Thoracic aorta (tissue), 2 donors: Measurements from ENCODE around the gene SORBS2. TPM values are rescaled to one million over a fixed set of nuclear protein-coding genes. Genes with fewer than 3 reads are reported as not detected.

Experiments used
- ATAC-seq: fragments of 150-250 bp; one replicate; pipeline ENCODE4 v1.8.0; 2017; ENCODE audit warnings: low read depth; ENCODE audit not compliant: insufficient number of reproducible peaks, low FRiP score
- DNase-seq: peaks from one replicate; pipeline ENCODE4 v3.0.0-alpha.2; 2020; ENCODE audit warnings: low spot score
- H3K27ac ChIP-seq, 2 donors: fragments of 200-600 bp; sonication (generic); 1 replicate in 1 of 2; 2 replicates in 1 of 2; pipeline ENCODE4 v1.5.1; 2016; ENCODE audit warnings: mild to moderate bottlenecking in 2 of 2, moderate library complexity in 2 of 2
- H3K27me3 ChIP-seq: fragments of 200-600 bp; sonication (generic); replicated peaks from 2 replicates; pipeline ENCODE4 v1.6.0; 2016; ENCODE audit warnings: mild to moderate bottlenecking; ENCODE audit not compliant: insufficient read depth
- H3K36me3 ChIP-seq: fragments of 200-600 bp; sonication (generic); one replicate; pipeline ENCODE4 v1.5.1; 2016
- H3K4me1 ChIP-seq, 2 donors: fragments of 200-600 bp; sonication (generic); 1 replicate in 1 of 2; 2 replicates in 1 of 2; pipeline versions ENCODE4 v1.5.1 to v1.6.0; 2016; ENCODE audit warnings: low read depth in 2 of 2, mild to moderate bottlenecking in 1 of 2; ENCODE audit not compliant: control insufficient read depth in 1 of 2
- H3K4me3 ChIP-seq: fragments of 200-600 bp; sonication (generic); 2 replicates; pipeline ENCODE4 v1.5.1; 2016; ENCODE audit warnings: mild to moderate bottlenecking
- H3K9me3 ChIP-seq: fragments of 200-600 bp; sonication (generic); 2 replicates; pipeline ENCODE4 v1.5.1; 2016
- CTCF ChIP-seq: fragments of 200-600 bp; sonication (generic); IDR thresholded peaks from one replicate; pipeline ENCODE4 v1.5.1; 2019; ENCODE audit warnings: antibody characterized with exemption
- total RNA-seq, 2 donors: library from RNA; depleted of rRNA; stranded (reverse); fragments of >200 nt; gene quantifications; one replicate each; pipeline versions ENCODE4 v1.1.0 to v1.2.3, GENCODE V29; 2016

Gene SORBS2
- total RNA-seq, 2 donors from 2014 or later, result 268 to 443 TPM

- DNase-seq (no peak), ATAC-seq (no peak)
- H3K27me3 ChIP-seq, result no peaks in the 10 kb centered on the region
- no peaks in the 10 kb centered on the region for H3K4me1 ChIP-seq
- TF ChIP-seq CTCF, result no peak
- H3K4me3 ChIP-seq, result no peak overlapping the region
- H3K9me3 ChIP-seq, result no peaks in the 10 kb centered on the region
- H3K36me3 ChIP-seq, result no peaks in the 10 kb centered on the region
- H3K27ac ChIP-seq, result no peak overlapping the region
These were observed 14.4 kb upstream of the SORBS2 start for GRCh38 chr4:185826381-185826780.

- Histone ChIP-seq H3K4me1 (no peaks in the 10 kb centered on the region), H3K9me3 (no peaks in the 10 kb centered on the region), H3K27ac (no peak overlapping the region), H3K27me3 (no peaks in the 10 kb centered on the region), H3K36me3 (no peaks in the 10 kb centered on the region), H3K4me3 (no peak overlapping the region)
- ATAC-seq, result no peak
- no peak for TF ChIP-seq CTCF
- DNase-seq, result no peak
These were observed 13.7 kb upstream of the SORBS2 start for GRCh38 chr4:185825737-185826136.

GRCh38 chr4:185822791-185823190, 10.8 kb upstream of the SORBS2 start:
- H3K9me3 ChIP-seq, result no peaks in the 10 kb centered on the region
- no peak for DNase-seq
- no peak for ATAC-seq
- no peak overlapping the region for H3K27ac ChIP-seq
- H3K4me3 ChIP-seq, result no peak overlapping the region
- no peaks in the 10 kb centered on the region for H3K27me3 ChIP-seq
- H3K4me1 ChIP-seq, result no peaks in the 10 kb centered on the region
- TF ChIP-seq CTCF, result no peak
- no peaks in the 10 kb centered on the region for H3K36me3 ChIP-seq

- no peaks in the 10 kb centered on the region for H3K27me3 ChIP-seq
- no peak for ATAC-seq
- H3K4me3 ChIP-seq, result no peak overlapping the region
- no peaks in the 10 kb centered on the region for H3K36me3 ChIP-seq
- no peak for DNase-seq
- no peaks in the 10 kb centered on the region for H3K4me1 ChIP-seq
- H3K9me3 ChIP-seq, result no peaks in the 10 kb centered on the region
- no peak for TF ChIP-seq CTCF
- H3K27ac ChIP-seq, result no peak overlapping the region
These were observed 9.0 kb upstream of the SORBS2 start for GRCh38 chr4:185821029-185821419.

- Histone ChIP-seq H3K27me3 (no peaks in the 10 kb centered on the region), H3K4me1 (no peaks in the 10 kb centered on the region), H3K4me3 (peak overlapping the region; percentile 33), H3K27ac (no peak overlapping the region), H3K9me3 (no peaks in the 10 kb centered on the region), H3K36me3 (no peaks in the 10 kb centered on the region)
- TF ChIP-seq CTCF, result no peak
- ATAC-seq, result no peak
- no peak for DNase-seq
These were observed 8.4 kb upstream of the SORBS2 start for GRCh38 chr4:185820146-185821028.
